Astrocyte (in vitro differentiated cells and primary cell): ENCODE results near the gene RGCC. TPM values are rescaled to one million over a fixed set of nuclear protein-coding genes. Genes with fewer than 3 reads are reported as not detected.
"Not testable (repeated sequence)": the region's sequence is repeated elsewhere in the genome, so short reads cannot be mapped to it uniquely, and the experiment has no call there.

Experiments used
- DNase-seq: peaks from one replicate; pipeline ENCODE4 v3.0.0-alpha.2; 2010; ENCODE audit warnings: low read depth
- FAIRE-seq: peaks from 2 replicates; lab custom pipeline; 2011; peaks lifted over from hg19 to GRCh38; lab: Jason Lieb, UNC
- H2AFZ ChIP-seq: 2 replicates; pipeline ENCODE4 v1.6.0; 2012; ENCODE audit warnings: low read depth, low read length, inconsistent platforms
- H3K27ac ChIP-seq: 2 replicates; pipeline ENCODE4 v1.5.1; 2011; ENCODE audit warnings: low read depth, low read length, inconsistent platforms
- H3K27me3 ChIP-seq: 2 replicates; pipeline ENCODE4 v1.6.0; 2011; ENCODE audit warnings: low read length, inconsistent platforms; ENCODE audit not compliant: insufficient read depth
- H3K36me3 ChIP-seq: 2 replicates; pipeline ENCODE4 v1.5.1; 2011; ENCODE audit warnings: low read length, inconsistent platforms; ENCODE audit not compliant: insufficient read depth
- H3K4me1 ChIP-seq: 2 replicates; pipeline ENCODE4 v1.5.1; 2011; ENCODE audit warnings: low read length, inconsistent platforms; ENCODE audit not compliant: insufficient read depth
- H3K4me2 ChIP-seq: 2 replicates; pipeline ENCODE4 v1.6.0; 2012; ENCODE audit warnings: low read length, inconsistent platforms
- H3K4me3 ChIP-seq: 2 replicates; pipeline ENCODE4 v1.5.1; 2011; ENCODE audit warnings: low read depth, mild to moderate bottlenecking, low read length, inconsistent platforms; ENCODE audit not compliant: insufficient read depth
- H3K79me2 ChIP-seq: 2 replicates; pipeline ENCODE4 v1.6.0; 2012; ENCODE audit warnings: mild to moderate bottlenecking, low read length, inconsistent platforms; ENCODE audit not compliant: insufficient read depth
- H3K9ac ChIP-seq: 2 replicates; pipeline ENCODE4 v1.6.0; 2012; ENCODE audit warnings: mild to moderate bottlenecking, low read length, inconsistent platforms
- H3K9me3 ChIP-seq: 2 replicates; pipeline ENCODE4 v1.5.1; 2012; ENCODE audit warnings: low read depth, mild to moderate bottlenecking, low read length, inconsistent platforms; ENCODE audit not compliant: insufficient read depth
- H4K20me1 ChIP-seq: 2 replicates; pipeline ENCODE4 v1.6.0; 2012; ENCODE audit warnings: low read length, inconsistent platforms; ENCODE audit not compliant: insufficient read depth
- H3K27ac Mint-ChIP-seq: one replicate; pipeline ENCODE4 v1.8.0; 2021; ENCODE audit warnings: mild to moderate bottlenecking, mixed read lengths; ENCODE audit not compliant: unreplicated experiment
- H3K27me3 Mint-ChIP-seq: one replicate; pipeline ENCODE4 v1.8.0; 2021; ENCODE audit warnings: low read depth, mixed read lengths; ENCODE audit not compliant: unreplicated experiment
- H3K36me3 Mint-ChIP-seq: one replicate; pipeline ENCODE4 v1.8.0; 2021; ENCODE audit warnings: low read depth, mixed read lengths; ENCODE audit not compliant: unreplicated experiment
- H3K4me1 Mint-ChIP-seq: one replicate; pipeline ENCODE4 v1.8.0; 2021; ENCODE audit warnings: low read depth, mixed read lengths; ENCODE audit not compliant: unreplicated experiment
- H3K4me3 Mint-ChIP-seq: one replicate; pipeline ENCODE4 v1.8.0; 2021; ENCODE audit warnings: mild to moderate bottlenecking, moderate library complexity, mixed read lengths; ENCODE audit not compliant: unreplicated experiment
- H3K9me3 Mint-ChIP-seq: one replicate; pipeline ENCODE4 v1.8.0; 2021; ENCODE audit warnings: mild to moderate bottlenecking, mixed read lengths; ENCODE audit not compliant: unreplicated experiment
- CTCF ChIP-seq: IDR thresholded peaks from 2 replicates; pipeline ENCODE4 v1.5.1; 2011; ENCODE audit warnings: low read depth, mild to moderate bottlenecking, inconsistent platforms, low read length, moderate library complexity; ENCODE audit not compliant: insufficient read depth
- EZH2 ChIP-seq: IDR thresholded peaks from 2 replicates; pipeline ENCODE4 v1.6.1; 2012; ENCODE audit warnings: mild to moderate bottlenecking, low read length, inconsistent platforms; ENCODE audit not compliant: insufficient read depth
- total RNA-seq: library from RNA; stranded (reverse); gene quantifications from 2 replicates; pipeline ENCODE4 v1.2.1, GENCODE V29; 2021

RGCC gene
- total RNA-seq, 1 donor from 2014 or later: 1.2 TPM

GRCh38 chr13:41421983-41422382 is 35.4 kb upstream of the RGCC start:
- not testable (repeated sequence) for H3K4me1 Mint-ChIP-seq, FAIRE-seq, H3K27ac ChIP-seq, H3K27ac Mint-ChIP-seq, H3K79me2 ChIP-seq, H3K4me2 ChIP-seq, H4K20me1 ChIP-seq, H3K36me3 ChIP-seq, H3K4me3 Mint-ChIP-seq, H3K27me3 ChIP-seq, H3K4me3 ChIP-seq, H3K36me3 Mint-ChIP-seq, H2AFZ ChIP-seq, H3K9ac ChIP-seq, DNase-seq, H3K4me1 ChIP-seq, H3K9me3 Mint-ChIP-seq, H3K9me3 ChIP-seq
- H3K27me3 Mint-ChIP-seq: peaks cover 13% of the 10 kb centered on the region

- H2AFZ ChIP-seq, H3K36me3 Mint-ChIP-seq, DNase-seq, H3K9me3 ChIP-seq, H3K4me1 Mint-ChIP-seq, H3K4me1 ChIP-seq, H3K4me2 ChIP-seq, H3K9ac ChIP-seq, H3K27ac Mint-ChIP-seq, H3K27ac ChIP-seq, H3K4me3 ChIP-seq, FAIRE-seq, H3K4me3 Mint-ChIP-seq, H4K20me1 ChIP-seq, H3K79me2 ChIP-seq, H3K27me3 ChIP-seq, H3K9me3 Mint-ChIP-seq, H3K36me3 ChIP-seq: not testable (repeated sequence)
- H3K27me3 Mint-ChIP-seq: peaks cover 18% of the 10 kb centered on the region
These were observed 34.1 kb upstream of the RGCC start for GRCh38 chr13:41423259-41423658.

GRCh38 chr13:41424675-41425074 is 32.7 kb upstream of the RGCC start:
- not testable (repeated sequence) for H3K9me3 Mint-ChIP-seq, H3K4me1 Mint-ChIP-seq, H3K36me3 ChIP-seq, H3K27me3 ChIP-seq, H3K9me3 ChIP-seq, H3K4me1 ChIP-seq, H3K9ac ChIP-seq, H3K79me2 ChIP-seq, H3K27ac ChIP-seq, H4K20me1 ChIP-seq, DNase-seq, H3K27ac Mint-ChIP-seq, H2AFZ ChIP-seq, H3K4me2 ChIP-seq, H3K36me3 Mint-ChIP-seq, H3K4me3 ChIP-seq, FAIRE-seq, H3K4me3 Mint-ChIP-seq
- H3K27me3 Mint-ChIP-seq: peaks cover 17% of the 10 kb centered on the region

- Histone ChIP-seq H3K4me2 (no peak overlapping the region), H4K20me1 (no peaks in the 10 kb centered on the region), H3K9me3 (no peaks in the 10 kb centered on the region), H3K9ac (no peak overlapping the region), H3K27me3 (no peaks in the 10 kb centered on the region), H3K36me3 (no peaks in the 10 kb centered on the region), H3K27ac (no peak overlapping the region), H3K4me3 (no peak overlapping the region), H2AFZ (no peak overlapping the region), H3K79me2 (no peaks in the 10 kb centered on the region), H3K4me1 (no peaks in the 10 kb centered on the region)
- FAIRE-seq: no peak
- H3K9me3 Mint-ChIP-seq: peaks cover 4% of the 10 kb centered on the region
- H3K36me3 Mint-ChIP-seq: no peaks in the 10 kb centered on the region
- DNase-seq: no peak
- no peaks in the 10 kb centered on the region for H3K4me1 Mint-ChIP-seq
- no peak overlapping the region for H3K27ac Mint-ChIP-seq
- TF ChIP-seq CTCF (no peak), EZH2 (no peak)
- H3K27me3 Mint-ChIP-seq: peaks cover 13% of the 10 kb centered on the region
- H3K4me3 Mint-ChIP-seq: no peak overlapping the region
These were observed 31.3 kb upstream of the RGCC start for GRCh38 chr13:41426047-41426446.
